EL (cell line): ENCODE measurements around the gene PPP2R2C.
A peak's percentile ranks its signal among the peaks of the same experiment; 100 is the strongest.

Experiments used
- DNase-seq: peaks from one replicate; pipeline ENCODE4 v3.0.0-alpha.2; 2016

Gene PPP2R2C

GRCh38 chr4:6338951-6339817, 133.2 kb downstream of the PPP2R2C start:
- no peak for DNase-seq

GRCh38 chr4:6338175-6338950, 134.1 kb downstream of the PPP2R2C start:
- DNase-seq, result no peak

GRCh38 chr4:6337331-6337935, 135.0 kb downstream of the PPP2R2C start:
- no peak for DNase-seq

GRCh38 chr4:6336166-6336565, 136.2 kb downstream of the PPP2R2C start:
- DNase-seq, result no peak

- DNase-seq, result no peak
These were observed 137.3 kb downstream of the PPP2R2C start for GRCh38 chr4:6335040-6335590.

GRCh38 chr4:6334203-6334887, 138.1 kb downstream of the PPP2R2C start:
- no peak for DNase-seq

GRCh38 chr4:6333301-6334202, 138.9 kb downstream of the PPP2R2C start:
- DNase-seq, result peak; percentile 30

GRCh38 chr4:6332669-6333050, 139.8 kb downstream of the PPP2R2C start:
- DNase-seq, result no peak

GRCh38 chr4:6332042-6332668, 140.3 kb downstream of the PPP2R2C start:
- DNase-seq, result peak; percentile 30

- DNase-seq, result no peak
These were observed 140.9 kb downstream of the PPP2R2C start for GRCh38 chr4:6331468-6331867.

- peak; percentile 27 for DNase-seq
These were observed 141.4 kb downstream of the PPP2R2C start for GRCh38 chr4:6331018-6331417.

- no peak for DNase-seq
These were observed 142.0 kb downstream of the PPP2R2C start for GRCh38 chr4:6330384-6330767.

GRCh38 chr4:6329478-6330383, 142.7 kb downstream of the PPP2R2C start:
- DNase-seq, result no peak

- DNase-seq, result no peak
These were observed 143.9 kb downstream of the PPP2R2C start for GRCh38 chr4:6328526-6328925.

GRCh38 chr4:6327220-6327917, 145.0 kb downstream of the PPP2R2C start:
- peak; percentile 63 for DNase-seq

- no peak for DNase-seq
These were observed 145.9 kb downstream of the PPP2R2C start for GRCh38 chr4:6326312-6327060.

- DNase-seq, result no peak
These were observed 146.6 kb downstream of the PPP2R2C start for GRCh38 chr4:6325788-6326290.
